HG03066 (cell line): ENCODE measurements around the gene IL34.

Source experiments
- ATAC-seq: cut with Tn5 transposase; IDR thresholded peaks from one replicate; pipeline ENCODE4 v1.9.1; 2021; ENCODE audit warnings: low read depth; ENCODE audit not compliant: unreplicated experiment

The IL34 gene

DNA sequence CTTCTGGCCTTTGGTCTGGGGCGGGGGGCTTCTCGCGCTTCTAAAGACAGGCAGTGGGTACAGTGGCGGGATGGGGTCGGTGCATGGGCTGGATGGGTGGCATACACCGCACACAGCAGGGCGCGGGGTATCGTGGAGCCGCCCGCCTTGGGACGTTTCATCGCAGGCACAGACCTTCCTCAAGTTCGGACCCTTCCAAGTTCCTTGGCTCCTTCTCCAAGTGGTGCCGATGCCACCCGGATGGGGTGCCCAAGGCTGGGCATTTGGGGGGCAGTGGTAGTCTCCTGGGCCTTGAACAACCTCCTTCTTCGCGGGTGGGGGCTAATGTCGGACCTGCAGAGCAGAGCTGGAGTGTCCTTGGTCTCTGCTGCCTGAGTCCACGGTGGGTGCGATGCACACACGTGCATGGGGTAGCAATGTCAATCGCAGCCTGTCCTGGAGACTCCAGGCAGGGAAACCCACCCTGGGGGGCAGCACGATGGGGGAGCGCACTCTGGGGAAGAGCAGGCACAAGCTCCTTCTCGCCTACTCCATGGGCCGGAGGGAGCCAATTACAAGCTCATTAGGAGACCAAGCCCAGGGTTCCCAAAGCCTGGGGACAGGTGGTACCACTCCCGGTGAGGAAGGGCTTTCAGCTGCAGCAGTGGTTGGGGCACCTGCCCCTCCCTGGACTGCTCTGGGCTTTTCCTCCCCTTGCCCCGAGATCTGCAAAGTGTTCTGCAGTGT, 40.2 kb downstream of the IL34 start:
- no peak for ATAC-seq

DNA sequence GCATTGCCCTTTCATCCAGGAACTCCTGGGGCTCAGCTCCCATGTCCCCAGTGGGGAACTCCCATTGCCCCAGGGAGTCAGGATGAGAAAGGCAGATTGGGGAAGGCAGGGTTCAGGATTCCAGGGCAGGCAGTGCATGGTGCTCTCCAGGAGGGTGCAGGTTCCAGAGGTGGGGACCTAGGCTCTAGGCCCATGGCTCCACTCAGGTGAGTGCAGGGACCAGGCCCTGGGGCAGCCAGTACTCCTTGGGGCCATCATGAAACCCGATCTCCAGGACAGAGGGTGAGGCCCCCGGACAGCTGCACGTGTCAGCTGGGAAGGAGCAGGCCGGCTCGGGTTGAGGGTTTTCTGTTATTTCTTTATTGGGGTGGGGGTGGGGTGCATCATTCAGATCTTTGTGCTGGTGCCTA, 40.7 kb downstream of the IL34 start:
- no peak for ATAC-seq

DNA sequence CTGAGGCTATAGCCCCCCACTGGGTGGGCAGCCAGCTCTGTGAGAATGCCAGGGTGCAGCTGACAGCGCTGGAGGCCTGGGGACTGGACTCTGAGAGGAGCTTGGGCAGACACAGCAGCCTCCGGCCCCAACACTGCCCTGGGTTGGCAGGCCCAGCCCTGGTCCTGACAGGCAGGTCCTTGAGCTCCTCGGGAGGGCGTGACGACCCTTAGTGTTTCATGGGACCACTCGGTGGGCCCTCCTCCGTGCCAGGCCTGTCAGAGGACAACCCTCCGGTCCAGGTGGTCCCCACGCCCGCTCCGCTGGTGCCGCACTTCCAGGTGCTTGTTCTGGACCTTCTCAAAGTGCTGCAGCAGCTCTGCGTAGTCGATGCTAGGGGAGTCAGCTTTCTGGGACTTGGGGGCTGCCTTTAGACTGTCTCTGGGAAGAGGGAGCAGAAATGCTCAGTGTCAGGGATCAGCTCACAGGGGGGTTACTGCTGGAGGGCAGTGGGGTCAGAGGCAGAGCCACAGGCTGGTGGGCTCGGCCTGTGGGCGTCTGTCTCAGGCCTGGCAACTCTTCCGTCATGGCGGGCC, 41.4 kb downstream of the IL34 start:
- no peak for ATAC-seq

DNA sequence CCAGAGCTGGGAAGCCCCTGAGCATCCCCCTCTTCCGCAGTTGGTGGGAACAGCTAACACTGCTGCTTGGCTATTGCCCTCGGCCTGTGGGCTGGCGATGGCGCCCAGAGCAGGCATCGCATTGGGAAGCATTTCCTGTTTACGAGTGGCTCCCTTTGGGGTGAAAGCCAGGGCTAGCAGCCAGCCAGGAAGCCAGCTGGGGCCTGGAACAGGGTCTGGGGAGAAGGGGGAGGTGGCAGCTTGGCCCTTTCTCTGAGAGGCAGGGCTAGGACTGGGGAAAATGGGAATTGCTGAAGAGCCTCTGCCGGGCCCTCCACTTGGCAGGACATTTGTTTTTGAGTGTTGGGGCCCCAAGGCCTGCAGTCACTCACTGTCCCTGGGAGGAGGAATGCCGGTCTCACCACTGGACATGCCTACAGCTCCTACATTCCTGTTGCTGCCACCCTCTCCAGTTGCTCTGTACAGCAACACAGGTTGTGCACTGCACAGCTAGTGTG, 41.9 kb downstream of the IL34 start:
- no peak for ATAC-seq

DNA sequence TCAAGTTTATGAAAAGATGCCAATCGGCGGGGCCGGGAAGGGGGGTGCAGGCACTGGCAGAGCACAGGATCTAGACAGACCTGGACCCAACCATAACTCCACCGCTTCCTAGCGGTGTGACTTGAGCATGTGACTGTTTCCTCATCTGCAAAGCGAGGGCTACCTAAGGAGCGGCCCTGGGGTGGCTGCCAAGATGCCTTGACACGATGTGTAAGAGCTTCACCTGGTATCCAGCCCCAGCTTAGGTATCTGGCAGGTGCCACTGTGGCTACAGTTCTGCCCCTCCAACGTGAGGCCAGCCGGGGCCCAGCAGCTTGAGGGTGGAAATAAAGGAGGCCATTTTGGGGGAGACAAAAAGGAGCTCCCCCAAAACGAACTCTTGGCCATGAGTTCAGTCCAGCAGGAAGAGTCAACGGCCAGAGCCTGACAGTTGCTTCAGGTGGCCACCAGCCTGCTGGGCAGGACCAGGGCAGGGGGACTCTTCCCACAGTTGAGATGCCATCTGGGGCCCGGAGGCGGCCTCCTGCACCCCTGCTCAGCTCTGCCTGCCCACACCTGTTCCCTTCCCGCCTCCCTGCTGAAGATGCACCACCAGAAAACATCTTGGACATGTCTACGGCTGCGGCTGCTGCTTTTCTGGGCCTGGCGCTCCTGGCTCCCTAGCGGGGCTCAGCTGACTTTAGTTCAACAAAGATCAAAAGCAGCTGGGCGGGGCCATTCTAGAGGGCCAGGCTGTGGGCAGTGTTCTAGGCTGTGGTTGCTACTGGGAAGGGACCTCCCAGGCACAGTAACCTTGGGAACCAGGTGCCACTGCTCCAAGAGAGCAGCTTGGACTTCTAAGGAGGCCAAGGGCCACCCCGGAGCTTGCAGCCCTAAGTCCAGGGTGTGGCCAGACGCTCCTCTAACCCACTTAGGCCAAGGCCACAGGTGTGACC, 42.9 kb downstream of the IL34 start:
- ATAC-seq: no peak

DNA sequence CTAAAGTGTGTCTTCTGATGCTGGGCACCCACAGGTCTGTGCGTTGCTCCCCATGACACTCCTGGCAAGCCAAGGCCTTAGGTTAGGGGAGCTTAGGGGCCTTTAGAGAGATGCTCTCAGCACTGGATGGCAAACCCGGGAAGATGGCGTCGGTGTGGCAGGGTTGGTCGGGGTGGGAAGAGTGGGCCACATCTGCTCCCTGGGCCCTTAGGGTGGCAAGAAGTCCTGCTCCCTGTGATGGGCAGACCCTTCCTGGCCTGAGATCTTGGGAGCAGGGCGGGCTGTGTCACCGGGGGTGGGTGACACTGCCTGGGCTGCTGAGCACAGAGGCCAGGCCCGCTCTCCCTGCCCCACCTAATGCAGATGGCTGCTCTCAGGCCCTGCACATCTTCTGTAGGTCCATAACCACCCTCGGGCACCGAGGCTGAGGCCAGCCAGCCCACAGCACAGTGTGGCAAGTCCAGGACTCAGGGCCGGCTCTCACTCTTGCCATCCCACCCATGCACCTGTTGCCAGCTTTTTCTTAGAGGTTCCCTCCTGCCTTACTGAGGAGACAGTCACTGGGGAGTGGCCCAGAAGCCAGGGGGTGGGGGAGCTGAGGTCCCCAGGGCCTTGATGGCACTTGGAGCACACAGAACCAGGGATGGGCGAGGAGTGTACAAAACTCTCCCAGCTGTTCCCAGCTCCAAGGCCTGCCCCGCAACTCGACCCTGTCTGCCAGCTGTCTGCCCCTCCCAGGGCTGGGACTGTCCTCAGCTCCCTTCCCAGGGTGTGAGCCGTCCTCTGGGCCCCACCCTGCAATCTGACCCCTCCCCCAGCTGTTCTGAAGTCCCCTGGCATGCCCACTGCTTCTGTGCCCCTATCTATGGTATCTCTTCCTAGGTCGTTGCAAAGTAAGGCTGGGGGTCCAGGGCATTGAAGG, 43.9 kb downstream of the IL34 start:
- ATAC-seq: no peak

DNA sequence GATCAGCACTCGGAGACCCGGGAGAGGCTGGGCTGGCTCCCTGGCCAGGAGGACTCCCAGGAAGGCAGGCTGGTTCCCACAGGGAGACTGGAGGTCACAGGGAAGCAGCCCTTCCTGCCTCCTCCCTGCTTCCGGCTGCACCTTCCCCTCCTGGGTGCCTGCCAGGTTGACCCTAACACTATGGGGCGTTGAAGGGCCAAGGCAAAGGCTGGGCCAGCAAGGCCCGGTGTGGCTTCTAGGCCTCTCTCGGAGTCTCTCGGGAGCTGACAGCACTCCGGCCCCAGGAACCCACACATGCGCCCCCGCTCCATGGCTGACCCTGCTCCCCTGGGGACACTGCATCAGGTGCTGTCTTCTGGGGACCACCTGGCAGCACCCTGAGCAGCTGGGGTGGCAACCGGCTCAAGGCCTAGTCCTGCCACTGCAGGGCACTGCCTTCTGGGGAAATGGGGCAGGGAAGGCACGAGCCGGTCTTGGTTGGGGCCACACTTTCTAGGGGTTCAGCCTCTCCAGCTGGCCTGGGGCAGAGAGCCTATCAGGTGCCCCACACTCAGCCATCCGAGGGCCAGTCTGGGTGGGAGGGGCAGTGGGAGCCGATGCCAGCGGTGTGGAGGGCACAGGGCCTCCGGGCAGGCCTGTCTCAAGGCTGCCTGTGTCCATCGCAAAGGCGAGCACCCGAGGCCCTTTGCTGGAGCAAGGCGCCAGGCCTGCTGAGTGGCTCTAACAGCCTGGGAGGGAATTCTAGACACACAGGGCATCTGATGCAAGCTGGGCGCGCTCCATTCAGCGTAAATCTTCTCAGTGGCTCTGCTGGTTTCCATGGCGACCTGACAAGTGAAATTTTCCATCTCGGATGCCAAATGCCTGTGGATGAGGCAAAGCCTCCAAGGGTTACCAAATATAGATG, 45.1 kb downstream of the IL34 start:
- no peak for ATAC-seq

DNA sequence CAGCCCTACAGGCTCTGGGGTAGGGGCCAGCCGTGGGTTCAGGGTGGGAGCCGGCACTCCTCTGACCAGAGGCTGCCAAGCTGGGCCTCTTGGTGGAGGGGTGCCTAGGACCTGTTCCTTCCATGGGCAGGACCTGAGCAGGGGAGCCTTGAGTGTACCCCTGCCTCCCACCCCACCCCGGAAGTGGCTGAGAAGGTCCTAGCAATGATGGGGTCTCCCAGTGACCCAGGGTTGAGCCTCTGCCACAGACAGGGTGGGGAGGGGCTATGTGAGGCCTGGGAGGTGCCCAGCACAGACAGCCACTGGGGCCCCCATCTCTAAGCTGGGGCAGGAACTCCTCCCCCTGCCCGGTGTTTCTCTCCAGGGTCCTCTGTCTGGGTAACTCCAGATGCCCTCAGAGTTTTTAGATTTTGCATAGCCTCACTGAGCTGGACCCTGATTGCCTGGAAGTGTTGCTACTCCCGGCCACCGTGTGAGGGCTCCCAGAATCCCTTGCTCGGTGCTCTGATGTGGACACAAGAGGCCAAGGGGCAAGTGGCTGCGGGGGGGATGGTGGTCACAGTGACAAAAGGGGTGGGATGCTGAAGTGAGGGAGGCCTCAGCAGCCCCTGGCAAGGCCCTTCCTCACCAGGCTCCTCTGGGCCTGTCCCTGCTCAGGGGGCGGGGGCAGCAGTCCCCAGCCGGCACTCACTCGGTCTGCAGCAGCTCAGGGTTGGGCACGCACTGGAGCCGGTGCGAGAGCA, 45.9 kb downstream of the IL34 start:
- ATAC-seq: no peak

DNA sequence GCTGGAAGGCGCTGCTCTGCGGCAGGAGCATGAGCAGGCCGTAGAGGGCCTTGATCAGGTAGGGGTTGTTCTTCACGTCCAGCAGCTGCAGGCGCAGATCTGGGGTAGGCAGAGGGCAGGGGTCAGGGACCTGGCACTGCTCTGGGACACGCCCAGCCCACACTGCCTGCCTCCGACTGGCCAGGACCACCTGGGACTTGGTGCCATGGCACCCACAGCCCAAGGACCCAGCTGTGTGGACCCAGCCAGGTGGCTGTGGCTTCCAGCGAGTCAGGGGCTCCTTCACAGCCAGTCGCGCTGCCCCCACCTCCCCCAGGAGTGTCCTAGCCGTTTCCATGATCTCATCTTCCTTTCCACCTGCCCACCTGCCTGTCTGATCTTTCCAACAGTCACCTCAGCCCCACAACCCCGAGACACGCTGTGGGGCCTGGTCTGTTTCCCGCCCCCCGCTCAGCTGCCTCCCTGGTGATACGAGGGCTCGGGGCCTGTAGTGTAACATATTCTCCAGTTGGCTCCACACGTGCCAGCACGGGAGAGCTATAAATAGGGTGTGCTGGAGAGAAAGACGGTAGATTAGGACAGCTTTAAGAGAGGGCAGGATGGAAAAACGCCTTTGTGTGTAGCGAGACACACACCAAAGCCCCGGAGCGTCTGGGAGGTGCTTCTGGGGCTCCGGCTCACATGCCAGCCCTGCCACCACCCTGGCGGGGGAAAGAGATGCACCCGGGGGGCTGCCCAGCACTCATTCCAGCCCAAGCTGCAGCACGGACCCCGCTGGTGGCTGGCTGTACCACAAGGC, 46.7 kb downstream of the IL34 start:
- no peak for ATAC-seq

DNA sequence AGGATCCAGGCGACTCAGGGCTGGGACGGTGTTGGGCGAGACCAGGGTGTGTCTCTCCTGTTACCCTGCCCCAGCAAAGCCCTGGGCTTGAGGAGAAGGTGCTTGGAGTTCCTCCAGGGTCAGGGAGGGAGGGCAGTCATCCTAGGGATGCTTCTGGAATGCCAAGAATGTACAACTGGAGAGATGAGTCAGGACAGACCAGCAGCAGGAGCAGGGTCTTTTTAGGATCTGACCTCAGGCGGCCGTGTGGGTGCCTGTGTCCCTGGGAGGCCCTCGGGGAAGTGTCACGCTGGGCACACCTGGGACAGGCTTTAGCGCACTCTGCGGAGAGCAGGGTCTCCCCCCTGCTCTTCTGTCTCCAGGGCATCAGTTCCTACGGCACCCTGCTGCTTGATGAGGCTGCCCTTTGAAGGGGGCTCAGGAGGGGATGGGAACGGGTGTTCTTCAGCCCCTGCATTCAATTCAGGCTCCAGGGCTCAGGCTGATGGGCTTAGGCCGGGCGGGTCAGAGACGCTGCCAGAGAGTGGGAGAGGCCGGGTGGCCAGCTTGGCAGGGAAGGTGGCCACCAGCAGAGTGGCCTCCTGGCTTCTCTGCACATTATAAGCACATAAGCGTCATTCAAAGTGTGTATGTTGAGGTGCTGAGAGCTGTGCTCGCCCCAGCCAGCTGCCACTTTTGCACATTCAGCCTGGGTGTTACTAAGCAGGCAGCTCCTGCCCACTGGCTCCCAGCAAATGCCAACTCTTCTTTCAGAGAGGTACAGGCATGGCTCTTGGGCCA, 47.9 kb downstream of the IL34 start:
- ATAC-seq: no peak

DNA sequence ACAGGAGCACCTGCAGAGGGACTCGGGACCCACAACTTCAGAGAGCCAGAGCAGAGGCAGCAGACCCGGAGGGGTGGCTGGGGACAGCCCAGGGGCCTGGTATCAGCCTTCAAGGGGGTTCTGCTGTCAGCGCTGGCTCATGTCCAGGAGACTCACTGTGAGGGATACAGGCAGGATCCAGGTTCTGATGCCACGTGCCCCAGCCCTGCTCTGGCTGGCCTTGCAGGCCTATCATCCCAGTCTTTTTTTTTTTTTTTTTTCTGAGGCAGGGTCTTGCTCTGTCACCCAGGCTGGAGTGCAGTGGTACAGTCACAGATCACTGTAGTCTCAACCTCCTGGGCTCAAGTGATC, 48.5 kb downstream of the IL34 start:
- ATAC-seq: no peak

DNA sequence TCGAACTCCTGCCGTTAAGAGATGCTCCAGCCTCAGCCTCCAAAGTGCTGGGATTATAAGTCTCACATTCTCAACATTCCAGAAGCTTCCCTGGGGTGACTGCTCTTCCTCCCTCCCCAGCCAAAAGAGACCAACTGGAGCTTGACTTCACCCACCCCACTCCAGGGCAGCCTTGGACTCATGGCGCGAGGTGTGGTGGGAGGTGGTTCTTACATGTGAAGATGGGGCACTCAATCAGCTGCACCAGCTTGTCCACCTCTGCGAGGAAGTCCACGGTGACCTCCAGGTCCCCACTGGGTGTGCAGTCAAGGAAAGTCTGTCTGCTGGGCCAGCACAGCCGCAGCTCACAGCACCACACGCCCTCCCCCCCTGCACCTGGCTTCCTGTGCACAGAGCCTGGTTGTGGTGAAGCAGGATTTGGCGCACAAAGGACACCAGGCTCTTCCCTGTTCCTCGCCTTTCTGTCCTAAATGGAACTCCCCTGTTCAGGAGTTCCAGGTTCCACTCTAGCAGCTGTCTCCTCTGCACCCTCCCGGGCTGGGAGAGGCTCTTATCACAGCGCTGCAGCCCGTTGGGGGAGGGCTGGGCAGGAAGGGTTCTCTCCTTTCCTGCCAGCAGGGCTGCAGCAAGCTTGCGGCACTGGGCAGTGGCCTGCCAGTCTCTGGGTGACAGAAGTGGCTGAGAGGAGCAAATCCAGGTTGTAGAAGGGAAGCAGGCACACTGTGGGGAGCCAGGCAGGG, 49.1 kb downstream of the IL34 start:
- no peak for ATAC-seq

DNA sequence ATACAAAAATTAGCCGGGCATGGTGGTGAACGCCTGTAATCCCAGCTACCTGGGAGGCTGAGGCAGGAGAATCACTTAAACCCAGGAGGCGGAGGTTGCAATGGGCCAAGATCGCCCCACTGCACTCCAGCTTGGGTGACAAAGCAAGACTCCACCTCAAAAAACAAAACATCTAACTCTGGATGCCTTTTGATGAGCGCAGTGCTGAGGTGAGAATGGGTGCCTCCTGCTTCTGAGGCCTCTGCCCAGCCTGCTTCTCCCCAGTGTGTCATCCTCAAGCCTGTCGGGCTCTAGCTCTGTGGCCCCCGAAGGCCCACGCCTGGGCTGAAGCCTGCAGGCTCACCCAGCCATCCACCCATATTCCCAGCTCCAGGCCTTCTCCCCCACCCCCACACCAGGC, 50.0 kb downstream of the IL34 start:
- ATAC-seq: no peak

DNA sequence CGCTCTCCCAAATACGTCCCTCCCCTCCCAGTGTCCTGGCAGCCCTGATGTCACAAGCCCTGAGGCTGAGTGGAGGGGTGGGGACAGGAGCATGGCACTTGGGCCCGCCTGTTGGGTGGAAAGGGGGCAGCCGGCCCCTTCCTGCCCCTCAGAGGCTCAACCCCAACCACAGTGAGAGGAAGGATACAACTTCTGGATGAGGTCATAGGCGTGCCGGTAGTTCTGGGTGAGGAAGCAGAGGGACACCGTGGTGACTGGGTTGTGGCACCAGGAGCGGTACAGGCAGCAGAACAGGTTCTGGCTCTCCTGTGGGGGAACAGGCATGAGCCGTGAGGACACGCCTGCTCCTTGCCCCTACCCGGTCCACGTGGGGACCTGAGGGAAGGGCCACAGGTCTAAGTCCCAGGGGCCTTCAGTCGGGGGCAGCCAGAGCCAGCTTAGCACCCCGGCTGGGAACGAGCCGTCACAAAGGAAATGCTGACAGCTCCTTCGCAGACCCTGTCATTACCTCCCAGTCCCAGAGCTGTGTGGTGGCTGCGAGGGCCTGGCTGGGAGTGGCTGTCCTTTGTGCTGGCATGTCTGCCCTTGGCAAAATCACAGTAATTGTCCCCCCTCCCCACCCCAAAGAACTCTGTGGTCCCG, 50.7 kb downstream of the IL34 start:
- ATAC-seq: no peak

DNA sequence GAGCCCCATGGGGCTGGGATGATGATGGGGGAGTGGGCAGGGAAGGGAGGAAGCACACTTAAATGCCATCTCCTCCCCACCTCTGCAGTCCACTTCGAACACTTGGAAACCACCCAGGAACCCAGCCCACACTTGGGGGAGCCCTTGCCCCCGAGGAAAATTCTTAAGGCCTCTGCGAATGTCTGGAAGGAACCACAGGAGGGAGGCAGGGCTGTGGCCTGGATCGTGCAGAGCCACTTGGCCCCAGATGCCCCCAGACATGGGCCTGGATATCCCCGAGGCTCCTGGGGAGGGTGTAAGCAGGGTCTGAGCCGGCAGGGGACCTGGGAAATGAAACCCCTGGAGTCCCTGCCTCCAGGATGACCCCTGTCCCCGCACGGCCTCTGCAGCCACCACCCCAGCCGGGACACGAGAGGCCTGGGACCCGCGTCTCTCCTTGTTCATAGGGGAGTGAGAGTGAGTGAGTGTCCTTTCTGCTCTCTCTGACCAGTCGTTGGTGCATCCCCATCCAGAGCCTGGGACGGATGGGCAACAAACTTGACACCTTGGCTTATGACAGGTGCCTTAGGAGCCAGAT, 51.3 kb downstream of the IL34 start:
- ATAC-seq: no peak

DNA sequence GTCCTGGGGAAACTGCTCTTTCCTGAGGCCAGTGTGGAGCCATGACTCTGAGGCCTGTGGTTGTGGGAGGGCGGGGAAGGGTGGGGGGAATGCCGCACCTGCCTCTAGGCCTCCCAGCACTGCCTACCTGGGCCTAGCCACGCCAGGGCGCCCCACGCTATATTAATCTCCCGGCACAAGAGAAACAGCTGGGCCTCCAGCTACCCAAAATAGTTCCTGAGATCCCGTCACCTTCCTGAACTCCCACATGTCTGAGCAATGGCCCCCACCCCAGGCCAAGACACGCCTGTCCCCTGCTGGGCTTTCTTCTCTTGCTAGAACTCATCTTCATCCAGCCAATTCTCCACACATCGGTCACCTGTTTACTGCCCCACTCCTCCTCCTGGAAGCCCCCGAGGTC, 52.5 kb downstream of the IL34 start:
- no peak for ATAC-seq
